CD4-positive, alpha-beta T cell treated with Interleukin-15 for 1 hour (primary cell): Measurements from ENCODE around the gene TNKS1BP1.
"Not testable (repeated sequence)": the region's sequence is repeated elsewhere in the genome, so short reads cannot be mapped to it uniquely, and the experiment has no call there.

Experiments
- DNase-seq: peaks from one replicate; pipeline ENCODE4 v3.0.0-alpha.2; 2020

The TNKS1BP1 gene, protein sequence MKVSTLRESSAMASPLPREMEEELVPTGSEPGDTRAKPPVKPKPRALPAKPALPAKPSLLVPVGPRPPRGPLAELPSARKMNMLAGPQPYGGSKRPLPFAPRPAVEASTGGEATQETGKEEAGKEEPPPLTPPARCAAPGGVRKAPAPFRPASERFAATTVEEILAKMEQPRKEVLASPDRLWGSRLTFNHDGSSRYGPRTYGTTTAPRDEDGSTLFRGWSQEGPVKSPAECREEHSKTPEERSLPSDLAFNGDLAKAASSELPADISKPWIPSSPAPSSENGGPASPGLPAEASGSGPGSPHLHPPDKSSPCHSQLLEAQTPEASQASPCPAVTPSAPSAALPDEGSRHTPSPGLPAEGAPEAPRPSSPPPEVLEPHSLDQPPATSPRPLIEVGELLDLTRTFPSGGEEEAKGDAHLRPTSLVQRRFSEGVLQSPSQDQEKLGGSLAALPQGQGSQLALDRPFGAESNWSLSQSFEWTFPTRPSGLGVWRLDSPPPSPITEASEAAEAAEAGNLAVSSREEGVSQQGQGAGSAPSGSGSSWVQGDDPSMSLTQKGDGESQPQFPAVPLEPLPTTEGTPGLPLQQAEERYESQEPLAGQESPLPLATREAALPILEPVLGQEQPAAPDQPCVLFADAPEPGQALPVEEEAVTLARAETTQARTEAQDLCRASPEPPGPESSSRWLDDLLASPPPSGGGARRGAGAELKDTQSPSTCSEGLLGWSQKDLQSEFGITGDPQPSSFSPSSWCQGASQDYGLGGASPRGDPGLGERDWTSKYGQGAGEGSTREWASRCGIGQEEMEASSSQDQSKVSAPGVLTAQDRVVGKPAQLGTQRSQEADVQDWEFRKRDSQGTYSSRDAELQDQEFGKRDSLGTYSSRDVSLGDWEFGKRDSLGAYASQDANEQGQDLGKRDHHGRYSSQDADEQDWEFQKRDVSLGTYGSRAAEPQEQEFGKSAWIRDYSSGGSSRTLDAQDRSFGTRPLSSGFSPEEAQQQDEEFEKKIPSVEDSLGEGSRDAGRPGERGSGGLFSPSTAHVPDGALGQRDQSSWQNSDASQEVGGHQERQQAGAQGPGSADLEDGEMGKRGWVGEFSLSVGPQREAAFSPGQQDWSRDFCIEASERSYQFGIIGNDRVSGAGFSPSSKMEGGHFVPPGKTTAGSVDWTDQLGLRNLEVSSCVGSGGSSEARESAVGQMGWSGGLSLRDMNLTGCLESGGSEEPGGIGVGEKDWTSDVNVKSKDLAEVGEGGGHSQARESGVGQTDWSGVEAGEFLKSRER (N-terminal part only)

DNA sequence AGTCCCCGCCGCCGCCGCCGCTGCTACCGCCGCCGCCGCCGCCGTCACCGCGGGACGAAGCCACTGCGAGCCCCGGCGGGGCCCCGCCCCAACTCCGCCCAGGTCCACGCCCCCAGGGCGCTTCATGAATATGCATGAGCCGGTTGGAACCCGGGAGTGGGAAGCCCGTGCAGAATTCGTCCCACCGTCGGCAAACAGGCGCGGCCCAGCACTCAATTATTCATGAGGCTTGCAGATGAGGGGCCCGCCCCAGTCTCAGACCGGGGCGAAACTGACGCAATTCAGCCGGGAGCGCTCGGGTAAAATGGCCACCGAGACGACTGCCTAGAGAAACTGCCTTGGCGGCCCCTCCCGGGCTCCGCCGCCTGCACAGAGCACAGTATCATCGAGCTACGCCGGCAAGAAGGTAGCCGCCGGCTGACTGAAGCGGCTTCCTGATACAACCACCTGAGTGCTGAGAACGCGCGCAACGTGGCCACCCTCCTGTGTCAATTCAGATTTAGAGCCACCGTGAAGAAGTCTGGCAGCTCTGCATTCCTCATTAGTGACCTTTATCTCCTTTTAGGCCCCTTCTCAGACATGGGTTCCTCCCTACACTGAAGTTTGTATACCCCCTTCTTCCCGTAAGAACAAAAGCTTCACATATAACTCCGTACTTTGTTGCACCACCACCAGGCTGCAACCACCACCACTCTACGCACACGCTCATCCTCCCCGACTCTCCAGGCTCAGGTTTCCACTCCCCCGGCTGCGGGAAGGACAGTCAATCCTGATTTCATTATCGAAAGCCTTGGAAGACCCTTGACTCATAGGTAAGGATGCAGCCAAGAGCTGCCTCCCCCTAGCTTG lies at the start of gene TNKS1BP1:
TSS of gene TNKS1BP1 (minus strand) at position 67 of the 849 bp plus-strand sequence. CDS start 3,067 bp downstream, outside the sequence.
- peak; percentile 92 for DNase-seq

DNA sequence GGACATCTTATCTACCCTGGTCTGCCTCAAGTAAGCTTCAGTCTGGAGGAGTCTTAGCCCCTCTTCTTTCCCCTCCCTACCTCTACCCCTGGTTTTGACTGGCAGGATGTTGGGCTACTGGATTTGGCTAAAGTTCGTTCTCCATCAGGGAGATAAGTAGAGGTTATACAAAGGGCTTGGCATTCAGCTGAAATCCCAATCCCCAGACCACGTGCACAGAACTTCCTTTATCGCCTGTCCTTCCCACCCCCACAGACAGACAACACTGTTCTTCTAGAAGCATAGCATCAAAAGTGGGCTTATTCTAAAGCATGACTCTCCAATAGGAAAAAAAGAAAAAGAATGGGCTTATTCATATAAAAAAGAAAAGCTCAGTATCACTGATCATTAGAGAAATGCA lies 48.4 kb upstream of the TNKS1BP1 start:
- no peak for DNase-seq

DNA sequence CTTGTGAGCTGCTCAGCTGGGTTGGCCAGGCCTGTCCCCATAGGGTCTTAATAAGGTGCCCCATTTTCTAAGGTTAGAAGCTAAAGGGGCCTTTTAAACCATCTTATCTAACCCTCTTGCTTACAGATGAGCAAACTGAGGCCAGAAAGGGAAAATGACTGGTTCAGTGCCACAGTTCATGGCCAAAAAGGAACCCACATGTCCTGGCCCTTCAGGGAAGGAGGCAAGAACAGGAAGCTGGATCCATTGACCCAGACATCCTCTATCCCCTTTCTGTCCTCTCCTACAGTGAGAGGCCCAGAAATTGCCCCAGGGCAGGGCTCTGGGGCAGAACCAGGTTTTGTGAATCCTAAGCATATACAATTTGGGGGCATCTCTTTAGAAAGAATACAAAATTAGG lies 46.2 kb upstream of the TNKS1BP1 start:
- DNase-seq, result no peak

DNA sequence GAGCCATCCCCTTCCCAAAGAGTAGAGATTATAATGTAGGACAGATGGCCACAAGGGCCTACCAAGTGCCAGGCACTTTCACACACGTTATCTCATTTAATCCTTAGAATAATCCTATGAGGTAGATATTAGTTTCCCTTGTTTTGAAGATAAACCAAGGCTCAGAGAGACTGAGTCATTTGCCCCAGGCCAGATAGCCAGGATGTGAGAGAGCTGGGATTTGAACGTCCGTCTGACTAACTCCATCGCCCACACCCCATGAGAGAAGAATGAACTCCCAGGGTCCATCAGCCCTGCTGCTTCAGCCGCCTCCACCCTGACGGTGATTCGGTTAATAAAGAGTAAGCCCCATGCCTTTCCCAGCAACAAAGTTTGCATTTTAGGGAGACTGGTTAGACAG lies 45.5 kb upstream of the TNKS1BP1 start:
- no peak for DNase-seq

DNA sequence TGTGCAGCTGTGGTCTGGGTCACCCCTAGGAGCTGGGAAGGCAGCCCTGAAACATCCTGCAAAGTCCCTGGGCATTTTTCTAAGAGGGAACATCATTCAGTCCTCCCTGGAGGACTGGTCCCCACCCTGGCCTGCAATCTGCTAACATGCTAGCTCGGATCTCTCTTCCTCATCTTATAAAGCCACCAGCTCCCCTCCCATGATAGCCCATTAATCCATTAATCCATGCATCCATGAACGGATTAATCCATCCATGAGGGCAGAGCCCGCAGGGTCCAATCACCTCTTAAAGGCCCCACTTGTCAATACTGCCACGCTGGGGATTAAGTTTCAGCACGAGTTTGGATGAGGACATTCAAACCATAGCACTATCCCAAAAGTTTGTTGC lies 44.1 kb upstream of the TNKS1BP1 start:
- no peak for DNase-seq

DNA sequence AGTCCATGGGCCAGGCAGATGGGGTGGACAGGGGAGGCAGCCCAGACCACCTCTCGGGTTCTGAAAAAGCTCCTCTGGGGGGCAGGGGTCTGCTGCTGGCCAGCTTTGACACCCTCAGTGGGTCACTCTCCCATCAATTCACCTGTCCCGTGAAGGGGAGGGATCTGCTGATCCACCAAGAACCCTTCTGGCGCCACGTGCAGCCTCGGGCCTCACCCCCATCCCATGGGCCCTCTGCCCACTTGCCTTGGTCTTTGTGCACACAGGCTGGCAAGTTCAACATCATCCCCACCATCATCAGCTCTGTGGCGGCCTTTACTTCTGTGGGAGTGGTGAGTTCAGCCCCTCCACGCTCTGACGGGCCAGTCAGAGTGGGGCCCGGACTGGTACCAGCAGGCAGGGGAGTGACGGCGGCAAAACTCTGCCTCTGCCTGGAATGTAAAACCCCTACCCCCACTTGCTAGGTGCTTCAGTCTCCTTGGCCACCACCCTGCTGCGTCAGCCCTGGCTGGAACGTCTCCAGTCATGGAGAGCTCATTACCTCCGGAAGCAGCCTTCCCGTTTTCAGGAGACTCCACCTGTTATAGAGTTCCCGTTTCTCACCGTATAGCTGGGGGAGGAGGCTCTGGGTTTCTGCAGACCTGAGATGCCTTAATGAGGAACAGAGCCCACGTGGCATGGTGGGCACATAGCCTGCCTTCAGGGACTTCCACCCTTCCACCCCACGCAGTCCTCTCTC lies 43.5 kb upstream of the TNKS1BP1 start:
- no peak for DNase-seq

DNA sequence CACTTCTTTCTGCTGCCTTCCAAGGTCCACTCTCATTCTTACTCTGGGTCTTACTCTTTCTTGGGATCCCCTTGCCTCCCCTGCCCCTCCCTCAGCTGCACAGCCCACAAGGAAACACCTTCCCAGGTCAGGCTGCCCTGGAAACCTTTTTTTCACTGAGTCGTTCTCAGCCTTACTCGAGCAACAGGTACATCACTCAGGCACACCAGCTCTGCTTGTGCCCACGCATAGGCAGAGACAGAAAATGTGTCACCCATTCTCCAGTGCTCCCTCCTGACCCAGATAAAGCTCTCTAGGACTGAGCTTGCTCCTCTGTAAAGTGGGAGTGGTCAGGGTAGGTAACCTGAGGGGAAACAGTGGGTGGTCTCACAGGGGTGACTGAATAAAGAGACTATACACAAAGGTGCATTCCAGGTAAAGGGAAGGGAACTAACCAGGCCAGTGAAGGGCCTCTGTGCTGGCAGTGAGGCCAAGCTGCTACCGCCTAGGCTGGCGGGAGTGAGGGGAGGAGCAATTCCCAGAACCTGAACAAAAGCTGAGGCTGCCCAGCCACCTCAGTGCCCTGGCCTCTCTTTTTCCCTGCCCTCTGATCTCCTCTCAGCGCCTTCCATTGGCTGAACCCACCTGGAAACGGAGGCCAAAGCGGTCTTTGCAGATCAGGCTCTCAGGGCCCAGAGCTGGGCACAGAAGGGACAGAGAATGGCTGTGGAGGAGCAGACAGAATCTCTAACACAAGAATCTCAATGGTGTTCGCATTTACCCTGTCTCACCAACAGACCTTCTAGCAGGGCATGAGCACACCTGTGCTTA lies 40.3 kb upstream of the TNKS1BP1 start:
- no peak for DNase-seq

DNA sequence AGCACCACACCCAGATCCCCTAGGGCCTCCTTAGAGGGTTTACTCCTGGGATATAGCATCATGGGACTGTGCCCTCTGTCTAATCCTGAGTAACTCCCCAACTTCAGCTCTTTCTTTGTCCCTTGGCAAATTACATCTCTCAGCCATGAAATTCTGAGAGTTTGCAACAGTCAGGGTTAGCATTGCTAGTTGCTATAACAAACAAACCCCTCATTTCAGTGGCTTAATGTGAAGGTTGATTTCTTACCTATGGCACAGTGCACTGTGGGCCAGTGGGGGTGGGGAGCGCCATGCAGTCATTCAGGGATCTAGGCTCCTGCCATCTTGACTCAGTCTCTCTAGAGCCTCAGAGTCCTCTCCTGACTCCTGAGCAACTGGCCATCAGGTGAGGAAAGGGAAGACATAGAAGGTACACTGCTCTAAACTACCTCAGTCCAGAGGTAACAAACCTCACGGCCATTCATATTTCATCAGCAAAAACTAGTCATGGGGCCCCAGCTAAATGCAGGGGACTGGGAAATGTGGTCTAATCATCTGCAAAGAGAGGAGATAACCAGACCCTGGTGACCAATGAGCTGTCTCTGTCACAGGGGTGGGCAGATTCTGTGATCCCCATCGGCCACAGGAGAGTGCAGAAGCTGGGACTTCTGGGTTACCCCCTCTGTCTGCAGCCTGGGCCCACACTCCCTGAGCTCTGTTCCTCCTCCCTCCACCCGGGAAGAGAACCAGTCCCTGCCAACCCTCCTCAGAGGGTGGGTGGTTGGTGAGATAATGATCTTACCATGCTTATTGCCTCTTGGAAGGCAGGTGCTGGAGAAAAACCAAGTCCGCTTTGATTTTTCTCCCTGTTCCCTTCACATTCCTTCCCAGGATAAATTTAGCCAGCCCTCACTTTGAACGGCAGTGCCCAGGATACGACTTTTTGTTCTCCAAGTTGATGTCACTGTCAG lies 38.7 kb upstream of the TNKS1BP1 start:
- DNase-seq, result no peak

DNA sequence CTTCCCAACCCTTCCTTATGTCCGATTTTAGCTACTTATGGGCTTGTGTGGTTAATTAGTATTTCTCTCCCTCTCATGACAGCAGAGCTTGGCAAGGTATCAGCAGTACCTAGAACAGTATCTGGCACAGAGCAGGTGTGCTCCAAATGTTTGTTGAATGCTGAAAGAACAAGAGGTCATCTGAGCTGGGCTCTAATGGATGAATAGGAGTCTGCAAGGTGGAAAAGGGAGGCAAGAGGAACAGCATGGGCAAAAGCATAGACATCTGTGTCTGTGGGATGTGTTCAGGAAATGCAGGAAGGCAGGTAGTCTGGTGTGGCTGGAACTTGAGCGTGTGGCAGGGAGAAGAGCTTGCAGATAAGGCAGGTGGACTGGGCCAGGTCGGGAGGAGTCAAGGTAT lies 37.2 kb upstream of the TNKS1BP1 start:
- DNase-seq, result no peak

DNA sequence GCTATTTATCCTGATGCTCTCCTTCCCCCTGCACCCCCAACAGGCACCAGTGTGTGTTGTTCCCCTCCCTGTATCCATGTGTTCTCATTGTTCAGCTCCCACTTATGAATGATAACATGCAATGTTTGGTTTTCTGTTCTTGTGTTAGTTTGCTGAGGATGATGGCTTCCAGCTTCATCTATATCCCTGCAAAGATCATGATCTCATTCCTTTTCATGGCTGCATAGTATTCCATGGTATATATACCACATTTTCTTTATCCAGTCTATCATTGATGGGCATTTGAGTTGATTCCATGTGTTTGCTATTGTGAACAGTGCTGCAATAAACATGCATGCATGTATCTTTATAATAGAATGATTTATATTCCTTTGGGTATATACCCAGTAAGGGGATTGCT lies 36.7 kb upstream of the TNKS1BP1 start:
- not testable (repeated sequence) for DNase-seq

DNA sequence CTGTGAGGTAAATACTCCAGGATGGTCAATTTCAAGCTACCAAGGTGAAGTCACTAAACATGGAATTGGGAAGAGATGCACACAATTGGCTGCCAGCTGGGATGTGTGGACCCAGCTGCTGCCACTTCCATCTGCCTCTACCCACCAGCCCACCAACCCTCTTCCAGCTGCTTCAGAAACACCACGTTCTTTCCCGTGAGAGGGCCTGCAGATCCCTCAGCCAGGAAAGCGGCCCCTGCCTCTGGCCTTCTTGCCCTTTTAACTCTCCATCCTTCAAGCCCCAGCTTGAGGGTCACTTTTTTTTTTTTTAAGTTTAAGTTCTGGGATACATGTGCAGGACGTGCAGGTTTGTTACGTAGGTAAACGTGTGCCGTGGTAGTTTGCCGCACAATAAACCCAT lies 36.2 kb upstream of the TNKS1BP1 start:
- DNase-seq, result no peak

DNA sequence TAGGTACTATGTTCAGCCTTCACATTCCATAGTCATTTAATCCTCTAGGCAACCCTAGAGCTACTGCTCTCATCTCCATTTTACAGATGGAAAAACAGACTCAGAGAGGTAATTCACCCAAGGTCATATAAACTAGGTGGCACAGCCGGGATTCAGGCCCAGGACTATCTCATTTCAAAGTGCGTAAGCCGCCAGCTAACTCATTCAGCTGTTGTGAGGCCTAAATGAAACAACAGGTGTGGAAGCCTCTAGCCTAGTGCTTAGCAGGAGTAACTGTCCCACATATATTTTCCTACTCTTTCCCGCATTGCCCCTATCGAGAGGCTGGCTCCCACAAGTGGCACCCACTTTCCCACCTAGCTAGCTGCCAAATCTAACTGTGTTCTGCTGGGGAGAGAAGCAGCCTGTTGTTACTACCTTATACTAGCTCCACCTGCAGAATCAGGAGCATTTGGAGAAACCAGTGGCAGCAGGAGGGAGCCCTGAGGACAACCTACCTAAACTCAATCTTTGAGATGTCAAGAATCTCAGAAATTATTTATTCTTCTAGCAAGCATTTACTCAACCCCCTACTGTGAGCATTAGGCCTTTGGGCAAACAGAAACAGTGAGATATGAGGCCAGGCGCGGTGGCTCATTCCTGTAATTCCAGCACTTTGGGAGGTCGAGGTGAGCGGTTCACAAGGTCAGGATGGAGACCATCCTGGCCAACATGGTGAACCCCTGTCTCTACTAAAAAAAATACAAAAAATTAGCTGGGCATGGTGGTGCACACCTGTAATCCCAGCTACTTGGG lies 35.3 kb upstream of the TNKS1BP1 start:
- DNase-seq, result no peak

DNA sequence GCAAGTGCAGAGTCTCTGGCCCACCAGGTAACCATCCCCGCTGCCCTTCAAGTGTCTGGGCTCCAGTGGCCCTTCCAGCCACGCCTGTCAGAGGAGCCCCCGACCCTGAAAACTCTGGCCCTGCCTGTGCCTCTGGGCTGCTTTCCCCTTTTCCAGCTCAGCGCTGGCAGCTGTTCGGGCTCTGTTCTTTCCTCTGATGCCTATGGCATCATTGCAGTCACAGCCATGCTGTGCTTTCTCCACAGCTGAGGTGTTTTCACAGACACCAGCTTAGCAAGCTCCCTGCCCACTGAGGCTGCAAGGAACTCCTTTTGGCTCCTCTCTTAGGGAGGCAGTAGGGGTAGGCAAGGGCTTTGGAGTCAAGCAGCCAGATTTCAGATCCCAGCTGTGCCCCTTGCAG lies 34.6 kb upstream of the TNKS1BP1 start:
- no peak for DNase-seq

DNA sequence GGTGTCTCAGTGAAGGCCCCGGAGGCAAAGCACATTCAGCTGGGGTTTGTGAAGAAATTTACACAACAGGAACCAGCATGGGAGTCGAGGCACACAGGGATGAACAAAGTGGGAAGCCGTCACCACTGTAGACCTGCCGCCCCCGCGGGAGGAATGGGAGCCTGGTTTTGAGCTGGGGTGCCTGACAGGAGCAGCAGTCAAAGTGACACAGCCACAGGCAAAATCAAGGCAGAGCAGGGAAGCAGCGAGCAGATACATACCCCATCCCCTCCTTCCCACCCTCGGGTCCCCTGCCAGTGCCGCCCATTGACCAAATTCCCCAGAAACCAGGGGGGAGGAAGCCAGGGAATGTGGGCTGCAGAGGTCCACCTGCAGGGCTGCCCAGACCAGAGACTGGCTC lies 34.2 kb upstream of the TNKS1BP1 start:
- DNase-seq, result no peak

DNA sequence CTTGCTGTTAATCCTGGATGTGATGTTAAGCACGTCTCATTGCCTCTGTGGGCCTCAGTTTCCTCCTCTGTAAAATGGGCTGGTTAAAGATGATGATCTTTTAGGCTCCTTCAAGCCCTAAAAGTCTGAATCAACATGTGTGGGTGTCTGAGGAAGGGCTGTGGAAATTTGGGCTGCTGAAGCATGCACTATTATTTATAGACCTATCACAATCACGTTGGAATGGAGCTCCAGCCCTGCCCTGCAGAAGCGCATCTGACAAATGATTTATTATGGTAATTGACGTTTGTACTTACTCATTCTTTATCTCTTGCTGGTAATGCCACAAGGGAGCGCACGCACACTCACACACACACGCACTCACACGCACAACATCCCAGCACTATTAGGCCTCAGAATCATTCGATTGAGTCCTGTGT lies 33.8 kb upstream of the TNKS1BP1 start:
- no peak for DNase-seq

DNA sequence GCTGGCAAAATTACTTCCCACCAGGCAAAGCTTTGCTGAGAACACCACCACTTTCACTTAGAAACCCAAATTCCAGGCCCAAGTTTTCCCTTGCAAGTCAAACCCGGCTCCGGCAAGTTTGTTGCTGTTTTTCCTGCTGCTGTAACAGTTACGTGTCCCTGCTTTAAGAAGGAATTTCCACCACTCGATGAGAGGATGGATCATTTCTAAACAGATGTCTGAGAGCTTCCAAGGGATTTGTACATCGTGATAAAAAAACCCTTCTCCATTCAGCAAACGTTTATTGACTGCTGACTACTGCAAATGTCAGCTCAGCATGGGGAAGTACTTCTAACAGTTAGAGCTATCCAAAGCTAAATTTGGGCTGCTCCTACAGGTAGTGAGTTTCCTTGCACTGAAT lies 33.1 kb upstream of the TNKS1BP1 start:
- DNase-seq, result no peak

DNA sequence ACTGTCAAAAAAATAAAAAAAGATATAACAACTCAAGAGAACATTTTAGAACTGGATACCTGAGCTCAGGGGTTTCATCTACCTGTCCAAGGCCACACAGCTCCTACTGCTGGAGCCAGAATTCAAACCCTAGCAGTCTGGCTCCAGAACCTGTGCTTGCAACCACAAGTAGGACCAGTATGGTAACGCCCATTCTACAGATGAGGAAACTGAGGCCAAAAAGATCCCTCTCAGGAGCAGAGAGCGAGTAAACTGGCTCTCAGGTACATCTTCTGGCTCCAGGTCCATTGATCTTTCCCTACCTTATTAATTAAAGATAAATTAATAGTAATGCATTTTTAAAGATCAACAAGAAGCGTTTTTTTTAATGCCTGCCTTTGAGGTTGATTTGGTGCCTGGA lies 32.6 kb upstream of the TNKS1BP1 start:
- DNase-seq, result no peak

DNA sequence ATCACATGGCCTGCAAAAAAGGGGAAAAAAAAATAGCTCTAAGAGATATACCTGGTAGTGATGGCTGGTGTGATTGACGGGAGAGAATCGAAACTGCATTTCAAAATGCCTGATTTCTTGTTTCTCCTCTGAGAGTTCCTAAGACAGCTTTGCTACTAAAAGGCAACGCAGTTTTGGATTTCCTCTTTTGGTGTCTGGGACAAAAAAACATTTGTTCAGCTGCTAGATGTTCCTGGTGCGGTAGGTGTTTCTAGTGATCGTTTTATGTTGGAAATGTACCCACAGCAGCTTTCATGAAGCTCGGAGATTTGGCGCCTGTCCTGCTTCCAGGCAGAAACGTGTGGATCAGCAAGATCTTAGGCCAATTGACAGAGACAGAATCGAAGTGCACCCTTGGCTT lies 31.5 kb upstream of the TNKS1BP1 start:
- no peak for DNase-seq

DNA sequence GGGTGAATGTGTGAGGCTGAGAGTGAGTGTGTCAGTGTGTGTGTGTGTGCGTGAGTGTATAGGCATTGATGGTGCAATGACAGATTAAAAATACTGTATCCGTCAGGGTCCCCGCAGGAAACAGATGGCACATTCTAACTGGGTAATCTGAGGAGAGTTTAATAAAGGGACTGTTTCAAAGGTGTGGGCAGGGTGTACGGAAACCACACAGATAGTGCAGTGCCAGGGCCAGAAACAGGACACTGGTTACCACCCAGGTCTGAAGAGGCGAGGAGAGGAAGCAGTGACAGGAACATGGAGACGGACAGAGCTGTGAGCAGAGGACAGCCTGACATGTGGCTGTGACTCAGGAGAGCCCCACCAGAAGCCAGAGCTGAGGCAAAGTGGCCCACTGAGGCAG lies 29.9 kb upstream of the TNKS1BP1 start:
- no peak for DNase-seq
